NCI-H2029 (cell line): Measurements from ENCODE around the gene SOX13.
A peak's percentile ranks its signal among the peaks of the same experiment; 100 is the strongest.
"Not testable (repeated sequence)": the region's sequence is repeated elsewhere in the genome, so short reads cannot be mapped to it uniquely, and the experiment has no call there.

Source experiments
- DNase-seq: peaks from one replicate; lab custom pipeline; 2025; lab: John Stamatoyannopoulos, UW

The SOX13 gene

DNA sequence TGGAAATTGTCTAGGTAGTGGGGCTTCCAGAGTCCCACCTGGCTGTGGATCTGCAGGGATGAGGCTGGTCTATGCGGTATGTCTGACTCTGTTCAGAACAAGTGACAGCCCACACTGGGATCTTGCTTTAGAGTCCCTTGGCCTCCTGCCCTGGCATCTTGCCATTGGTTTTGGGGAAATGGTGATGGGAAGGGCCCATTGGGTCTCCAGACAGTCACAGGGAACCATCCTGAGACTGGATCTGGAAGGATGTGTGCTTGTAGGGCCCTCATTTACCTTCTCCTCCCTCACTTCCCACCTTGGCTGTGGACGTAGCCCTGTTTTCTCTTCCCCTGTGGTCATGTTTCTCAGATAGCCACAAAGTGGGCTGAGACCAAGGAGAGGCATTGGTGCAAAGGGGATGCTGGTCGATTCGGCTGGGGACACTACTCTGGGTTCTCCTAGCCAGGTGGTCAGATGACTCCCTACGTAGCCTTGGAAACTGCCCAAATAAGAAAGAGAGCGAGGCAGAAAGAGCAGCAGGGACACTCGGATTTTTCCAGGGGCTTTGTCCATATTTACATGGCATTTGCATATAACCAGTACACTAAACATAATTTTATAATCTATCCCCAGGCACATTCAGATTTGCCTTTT is 15.1 kb downstream of the SOX13 start:
- no peak for DNase-seq

DNA sequence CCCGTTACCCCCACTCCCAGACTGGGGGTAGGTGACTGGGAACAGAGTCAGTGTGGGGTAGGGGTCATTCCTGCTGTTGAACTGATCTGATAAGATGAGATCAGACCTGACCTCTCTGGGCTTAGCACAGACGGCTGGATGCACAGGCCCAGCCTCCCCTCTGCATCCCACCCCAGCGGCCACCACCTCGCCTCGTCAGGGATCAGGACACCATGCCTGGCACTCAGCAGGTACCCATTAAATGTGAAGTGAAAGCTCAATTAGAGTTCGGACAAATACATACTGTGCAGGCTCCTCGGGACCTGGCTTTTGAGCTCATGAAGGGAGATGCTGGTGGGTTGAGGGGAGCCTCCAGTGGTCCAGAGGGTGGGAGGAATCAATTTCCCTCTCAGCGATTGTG is 15.7 kb downstream of the SOX13 start:
- DNase-seq: no peak

DNA sequence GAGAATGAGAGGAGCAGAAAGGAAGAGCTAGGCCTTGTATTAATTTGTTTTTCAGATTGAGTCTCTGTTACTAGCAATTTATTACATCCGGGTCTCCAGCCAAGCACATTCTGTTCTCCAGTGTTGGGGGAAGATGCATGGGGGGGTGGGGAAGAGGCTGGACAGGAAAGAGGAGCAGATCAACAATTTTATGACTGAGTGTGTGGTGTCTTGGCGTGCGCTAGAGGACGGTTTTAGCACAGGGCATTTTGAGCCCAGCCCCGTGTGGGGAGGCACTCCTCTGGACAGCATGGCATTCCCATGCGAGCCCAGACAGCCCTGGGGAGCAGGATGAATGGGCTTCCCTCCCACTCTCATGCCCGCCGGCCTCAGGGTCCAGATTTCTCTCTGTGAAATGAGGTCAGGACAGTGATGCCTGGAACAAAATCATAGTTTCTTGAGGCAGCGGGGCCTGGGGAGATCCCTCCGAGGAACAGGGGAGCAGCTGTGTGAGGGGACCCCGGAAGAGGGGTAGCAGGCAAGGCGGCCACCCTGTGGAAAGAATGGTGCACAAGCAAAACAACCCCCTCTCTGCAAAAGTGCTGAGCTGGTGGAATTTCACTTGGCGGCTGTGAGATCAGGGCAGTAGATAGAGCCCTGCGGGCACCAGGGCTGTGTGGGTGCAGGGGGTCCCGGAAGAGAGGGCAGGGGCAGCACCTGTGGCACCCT is 16.3 kb downstream of the SOX13 start:
- no peak for DNase-seq

DNA sequence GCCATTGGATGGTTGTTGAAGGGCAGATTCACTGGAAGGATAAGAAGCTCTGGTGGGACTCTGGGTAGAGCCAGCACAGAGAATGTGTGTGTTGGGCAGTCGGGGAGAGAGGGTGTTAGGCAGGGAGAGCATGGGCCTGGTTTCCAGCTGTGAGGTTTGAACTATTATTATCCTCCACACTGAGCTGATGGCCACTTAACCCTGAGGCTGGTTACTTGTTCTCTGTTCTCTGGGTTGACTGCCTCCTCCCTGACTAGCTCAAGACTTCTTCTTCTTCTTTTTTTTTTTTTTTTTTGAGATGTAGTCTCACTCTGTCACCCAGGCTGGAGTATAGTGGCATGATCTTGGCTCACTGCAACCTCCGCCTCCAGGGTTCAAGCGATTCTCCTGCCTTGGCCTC is 17.2 kb downstream of the SOX13 start:
- not testable (repeated sequence) for DNase-seq

DNA sequence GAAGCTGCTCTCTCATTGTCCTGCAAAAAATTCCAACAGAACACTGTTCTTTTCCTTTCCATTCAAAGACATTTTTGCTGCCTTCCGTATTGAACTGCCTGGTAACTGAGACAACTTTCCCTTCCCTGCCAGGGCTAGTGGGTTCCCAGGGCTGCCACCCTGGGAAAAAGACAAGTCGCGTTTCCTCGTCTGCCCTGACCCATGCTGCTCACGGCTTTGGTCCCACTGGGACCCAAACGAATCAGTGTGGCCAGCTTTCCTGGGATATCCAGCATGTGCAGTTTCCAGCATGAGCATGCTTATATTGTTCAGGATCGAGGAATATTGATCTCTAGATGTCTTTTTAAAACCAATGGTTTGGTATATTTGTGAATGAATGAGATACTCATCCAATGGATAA is 18.2 kb downstream of the SOX13 start:
- no peak for DNase-seq

DNA sequence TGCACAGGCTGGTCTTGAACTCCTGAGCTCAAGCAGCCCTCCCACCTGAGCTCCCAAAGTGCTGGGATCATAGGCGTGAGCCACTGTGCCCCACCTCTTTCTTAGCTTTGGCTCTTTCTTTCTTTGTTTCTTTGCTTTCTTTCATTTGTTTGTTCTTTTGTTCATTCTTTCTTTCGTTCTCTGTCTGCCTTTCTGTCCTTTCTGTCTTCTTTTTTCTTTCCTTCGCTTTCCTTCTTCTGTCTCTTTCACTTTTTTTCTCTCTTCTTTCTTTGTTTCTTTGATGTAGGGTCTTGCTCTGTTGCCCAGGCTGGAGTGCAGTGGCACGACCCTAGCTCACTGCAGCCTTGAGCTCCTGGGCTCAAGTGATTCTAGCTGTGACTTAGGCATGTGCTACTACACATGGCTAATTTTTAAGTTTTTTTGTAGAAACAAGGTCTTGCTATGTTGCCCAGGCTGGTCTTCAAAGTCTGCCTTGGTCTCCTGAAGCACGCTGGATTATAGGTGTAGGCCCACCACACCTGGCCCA is 18.9 kb downstream of the SOX13 start:
- no peak for DNase-seq

DNA sequence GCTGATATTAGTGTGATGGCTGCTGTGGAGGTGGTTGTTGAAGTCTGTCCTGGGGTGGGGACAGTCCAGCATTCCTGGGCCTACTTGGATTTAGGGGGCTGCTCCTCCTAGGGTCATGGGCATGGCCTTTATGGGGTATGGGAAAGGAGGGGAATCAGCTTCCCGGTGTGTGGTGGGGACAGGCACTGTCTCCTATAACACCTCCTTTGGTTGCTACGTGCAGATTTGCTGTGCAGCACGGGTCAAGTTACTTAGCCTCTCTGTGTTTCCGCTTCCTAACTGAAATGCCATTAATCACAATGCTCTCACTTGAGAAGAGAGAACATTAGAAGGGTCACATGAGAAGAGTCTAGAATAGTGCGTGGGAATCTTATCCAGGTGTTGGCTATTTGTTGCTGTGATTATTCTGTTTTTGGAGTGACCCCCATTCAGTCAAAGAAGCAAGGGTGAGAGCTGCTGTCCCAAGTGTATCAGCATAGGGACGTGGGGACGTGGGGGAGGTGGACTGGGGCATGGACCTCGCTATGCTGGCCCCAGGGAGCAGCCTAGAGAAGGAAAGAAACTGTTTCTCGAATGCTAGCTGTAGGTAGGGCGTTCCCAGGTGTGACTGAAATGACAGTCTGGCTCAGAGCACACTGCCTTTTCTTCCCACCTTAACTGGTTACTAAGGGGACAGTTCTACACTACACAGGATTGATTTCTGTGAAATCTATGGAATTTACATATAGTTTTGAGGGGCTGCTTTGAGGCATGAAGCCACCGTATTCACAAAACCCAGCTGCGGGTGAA is 19.9 kb downstream of the SOX13 start:
- DNase-seq: no peak

DNA sequence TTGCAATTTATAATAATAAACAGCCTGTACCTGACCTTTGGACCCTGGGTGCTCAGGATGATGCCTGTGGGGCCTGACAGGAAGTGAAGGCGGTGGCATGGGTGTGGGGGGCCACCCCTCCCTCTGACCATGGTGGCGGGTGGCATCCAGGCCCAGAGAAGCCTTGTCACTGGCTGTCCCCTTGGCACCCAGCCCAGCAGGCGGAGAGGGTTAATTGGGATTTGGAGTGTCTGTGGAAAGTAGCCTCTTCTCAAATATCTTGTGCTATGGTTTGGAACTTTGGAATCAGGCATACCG is 20.5 kb downstream of the SOX13 start:
- DNase-seq: peak; percentile 19

DNA sequence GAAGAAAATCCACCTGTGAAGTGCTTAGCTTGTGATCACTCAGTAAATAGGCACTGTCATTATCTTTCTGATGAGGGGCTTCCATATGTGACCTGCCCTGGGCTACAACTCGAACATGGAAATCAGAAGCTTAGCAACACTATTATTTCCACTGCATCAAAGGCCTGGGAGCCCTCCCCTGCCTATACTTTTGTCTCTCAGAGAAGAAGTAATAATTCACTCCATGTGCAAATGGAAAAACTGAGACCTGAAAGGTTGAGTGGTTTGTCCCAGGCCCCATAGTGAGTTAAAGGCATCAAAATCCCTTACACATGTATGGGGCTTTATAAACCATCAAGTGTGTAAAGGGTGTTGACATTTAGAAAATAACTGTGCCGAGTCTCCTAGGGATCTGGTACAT is 20.9 kb downstream of the SOX13 start:
- no peak for DNase-seq

DNA sequence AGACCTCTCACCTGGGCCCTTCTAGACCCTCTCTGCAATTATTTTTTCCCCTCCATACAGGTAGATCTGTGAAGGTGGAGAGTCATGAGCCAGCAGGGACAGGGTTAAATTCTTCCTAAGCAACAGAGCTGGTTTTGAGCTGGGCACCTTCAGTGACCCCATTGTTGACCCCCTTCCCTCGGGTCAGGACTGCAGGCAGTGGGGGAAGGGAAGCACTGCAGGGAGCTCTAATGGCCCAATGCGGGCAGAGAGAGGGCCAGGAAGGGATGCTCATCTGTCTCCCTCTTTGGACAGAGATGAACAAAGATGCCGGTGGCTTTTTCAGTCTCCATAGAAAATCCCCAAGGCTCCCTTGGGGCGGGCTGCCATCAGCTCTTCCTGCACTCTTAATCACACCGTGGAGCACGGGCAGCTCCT is 21.4 kb downstream of the SOX13 start:
- DNase-seq: no peak

DNA sequence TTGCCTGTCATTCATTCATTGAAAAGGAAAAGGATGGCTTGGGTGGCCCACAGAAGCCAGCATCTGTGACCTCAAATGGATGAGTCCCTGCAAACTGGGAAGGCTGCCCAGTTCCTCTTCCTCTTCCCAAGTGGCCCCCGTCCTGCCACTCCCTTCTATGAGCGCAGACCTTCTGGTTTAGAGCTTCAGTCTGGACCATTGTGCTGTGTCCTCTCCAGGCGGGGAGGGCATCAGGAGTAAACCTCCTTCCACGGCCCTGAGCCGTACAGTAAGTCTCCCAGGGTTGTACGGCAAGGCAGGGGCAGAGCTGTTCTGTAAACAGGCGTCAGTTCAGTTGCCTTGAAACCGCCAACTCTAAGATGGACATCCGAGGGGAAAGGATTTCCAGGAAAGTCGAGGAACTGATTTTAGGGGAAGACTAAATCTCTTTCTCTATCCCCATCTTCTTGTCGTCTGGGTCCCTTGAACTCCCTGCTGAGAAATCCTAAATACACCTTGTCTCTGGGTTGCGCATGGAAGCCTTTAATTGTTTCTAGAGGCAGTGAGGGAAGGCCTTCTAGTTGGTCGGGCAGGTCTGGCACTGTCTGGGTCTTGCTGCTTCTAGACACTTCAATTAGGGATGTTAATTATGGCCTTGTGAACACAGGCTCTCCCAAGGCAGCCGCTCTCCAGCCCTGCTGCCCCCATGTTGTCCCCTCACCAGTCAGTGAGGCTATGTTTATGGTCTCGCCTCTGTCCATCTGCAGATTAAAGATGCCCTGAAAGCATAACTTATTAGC is 22.1 kb downstream of the SOX13 start:
- peak; percentile 21 for DNase-seq

DNA sequence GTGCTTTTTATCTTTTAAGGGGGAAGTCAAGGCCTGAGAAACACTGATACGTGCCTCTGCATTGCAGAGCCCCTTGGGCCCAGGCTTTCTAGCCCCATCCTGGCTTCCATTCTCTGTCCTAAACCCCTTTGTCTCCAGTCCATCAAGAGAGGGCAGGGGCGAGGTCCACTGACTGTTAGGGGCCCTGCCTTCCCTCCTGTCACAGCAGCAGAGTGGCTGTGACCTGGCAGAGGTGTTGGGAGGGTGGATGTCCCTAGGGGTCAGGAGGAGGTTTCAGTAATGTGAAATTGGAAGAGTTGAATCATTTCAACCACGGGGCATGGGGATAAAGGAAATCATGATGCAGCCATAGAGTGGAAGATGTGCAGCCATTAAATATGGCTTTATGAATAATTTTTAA is 24.0 kb downstream of the SOX13 start:
- DNase-seq: no peak

DNA sequence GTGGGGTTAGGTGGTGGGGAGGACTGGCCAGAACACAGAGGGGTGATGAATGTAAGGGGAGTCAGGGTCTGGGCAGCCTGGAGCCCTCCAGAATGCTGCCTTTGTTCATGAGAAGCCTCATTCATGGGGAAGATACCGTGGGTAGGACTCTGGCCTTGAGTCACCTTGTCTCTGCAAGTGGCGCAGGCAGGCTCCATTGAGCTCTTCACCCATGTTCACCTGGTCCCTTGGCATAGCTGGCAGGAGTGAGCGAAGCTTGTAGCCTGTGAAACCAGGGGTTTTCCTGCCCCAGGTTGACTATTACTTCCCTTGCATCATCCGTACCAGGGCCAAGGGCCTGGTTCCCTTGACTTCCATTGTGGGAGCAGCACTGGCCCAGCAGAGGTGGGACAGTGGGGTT is 25.8 kb downstream of the SOX13 start:
- DNase-seq: no peak

DNA sequence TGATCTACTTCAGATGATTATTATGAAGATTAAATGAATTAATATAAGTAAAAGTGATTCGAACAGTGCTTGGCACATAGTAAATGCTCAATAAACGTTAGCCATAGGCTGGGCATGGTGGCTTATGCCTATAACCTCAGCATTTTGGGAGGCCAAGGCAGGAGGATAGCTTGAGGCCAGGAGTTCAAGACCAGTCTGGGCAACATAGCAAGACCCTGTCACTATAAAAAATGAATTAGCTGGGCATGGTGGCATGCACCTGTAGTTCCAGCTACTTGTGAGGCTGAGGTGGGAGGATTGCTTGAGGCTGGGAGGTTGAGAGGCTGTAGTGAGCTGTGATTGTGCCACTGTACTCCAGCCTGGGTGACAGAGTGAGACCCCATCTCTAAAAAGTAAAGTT is 26.8 kb downstream of the SOX13 start:
- not testable (repeated sequence) for DNase-seq

DNA sequence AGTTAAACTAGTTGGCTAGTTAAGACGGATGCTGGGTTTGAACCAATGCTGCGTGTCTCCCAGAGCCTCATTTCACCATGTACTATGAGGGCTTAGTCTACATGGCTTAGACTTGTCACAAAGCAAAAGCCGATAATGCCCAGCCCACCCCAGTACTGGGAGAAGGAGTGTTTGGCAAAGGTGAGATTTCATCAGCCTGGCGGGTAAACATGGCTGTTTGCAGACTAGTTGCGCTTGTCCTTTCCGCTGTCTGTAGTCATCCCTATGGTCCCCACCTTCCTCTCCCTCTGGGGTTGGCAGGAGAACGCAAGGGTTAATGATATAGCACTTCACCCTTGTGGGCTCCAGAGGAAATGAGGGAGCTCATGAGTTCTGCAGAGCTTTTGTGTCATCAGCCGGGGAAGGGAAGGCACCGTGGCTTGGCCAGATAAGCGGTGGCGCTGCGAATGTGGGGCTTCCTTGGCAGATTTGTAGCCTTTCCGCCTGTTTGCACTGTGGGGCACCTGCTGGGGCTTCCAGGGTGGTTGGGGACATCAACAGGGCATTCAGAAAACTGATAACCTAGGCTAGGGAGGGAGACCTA is 29.2 kb downstream of the SOX13 start:
- peak; percentile 65 for DNase-seq

DNA sequence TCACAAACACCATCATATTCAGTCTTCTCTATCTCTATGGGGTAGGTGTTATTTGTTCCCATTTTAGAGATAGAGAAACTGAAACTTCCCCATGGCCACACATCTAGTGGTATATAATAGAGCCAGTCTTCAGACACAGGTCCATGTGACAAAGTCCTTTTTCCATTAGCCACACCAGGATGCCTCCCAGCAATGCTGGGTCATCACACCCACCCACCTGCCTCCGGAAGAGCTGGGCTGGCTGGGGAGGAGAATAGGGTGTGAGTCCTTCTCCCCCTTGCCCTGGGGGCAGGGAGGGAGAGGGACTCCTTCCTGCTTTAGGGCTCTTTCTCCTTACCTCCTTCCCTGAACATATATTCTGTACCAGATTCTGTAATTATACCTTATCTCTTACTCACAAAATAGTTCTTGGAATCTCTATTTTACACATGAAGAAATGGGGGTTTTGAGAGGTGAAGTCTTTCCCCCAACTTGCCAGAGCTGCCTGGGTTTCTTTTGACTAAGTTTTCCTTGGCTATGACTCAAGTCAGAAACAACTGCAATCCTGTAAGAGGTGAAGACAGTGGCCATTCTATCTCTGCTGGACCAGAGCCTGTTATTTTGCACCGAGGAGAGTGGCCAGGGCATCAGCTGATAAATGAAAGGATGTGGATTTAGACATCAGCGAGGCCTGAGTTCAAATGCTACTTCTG is 30.0 kb downstream of the SOX13 start:
- peak; percentile 52 for DNase-seq

DNA sequence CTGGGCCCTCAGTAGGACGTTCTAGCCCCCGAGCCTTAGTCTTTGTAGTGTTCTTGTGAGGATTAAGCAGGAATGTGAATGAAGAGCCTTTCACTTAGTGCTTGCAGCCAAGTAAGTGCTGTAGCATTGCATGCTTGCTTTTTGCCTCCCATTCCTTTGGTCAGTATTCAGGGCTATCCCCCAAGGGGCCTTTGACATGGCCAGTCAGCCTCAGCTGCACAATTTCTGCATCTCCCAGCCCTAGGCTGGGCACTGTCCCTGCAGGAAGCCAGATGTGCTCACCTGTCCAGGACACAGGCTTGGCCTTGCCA is 30.5 kb downstream of the SOX13 start:
- DNase-seq: no peak

DNA sequence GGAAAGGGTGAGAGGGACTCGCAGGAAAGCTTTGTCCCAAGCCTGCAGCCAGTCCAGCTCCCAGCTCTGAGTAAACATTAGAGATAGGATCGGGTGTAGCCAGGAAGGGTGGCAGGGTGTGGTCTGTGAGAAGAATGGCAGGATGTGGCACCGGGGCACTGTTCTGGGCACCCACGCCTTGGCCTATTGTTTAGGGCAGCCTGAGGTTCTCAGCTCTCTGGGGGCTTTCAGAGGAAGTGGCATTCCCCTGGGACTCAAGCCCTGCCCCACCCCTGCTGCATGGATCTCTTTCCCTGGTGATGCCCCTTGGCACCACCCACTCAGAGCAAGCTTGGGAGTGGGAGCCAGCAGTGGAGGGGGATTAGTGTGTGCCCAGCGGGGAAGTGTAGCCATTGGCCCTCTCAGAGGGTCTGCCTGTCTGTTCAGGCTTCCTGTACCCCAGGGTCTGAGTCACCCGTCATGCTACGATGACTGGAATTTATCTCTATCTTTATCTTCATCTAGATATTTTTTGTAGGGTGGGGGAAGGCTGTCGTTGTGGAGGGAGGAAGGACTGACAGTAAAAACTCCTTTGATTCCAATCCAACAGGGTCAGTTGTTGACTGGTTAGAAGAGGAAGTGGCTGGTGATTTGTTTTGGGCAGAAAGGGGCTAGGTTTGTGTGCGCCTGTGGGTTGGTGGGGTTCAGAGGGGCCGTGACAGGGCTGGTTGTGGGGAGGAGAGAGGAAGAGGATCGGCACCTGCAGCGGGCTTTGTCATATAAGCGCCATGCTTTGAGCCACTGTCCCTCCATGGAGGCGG is 31.6 kb downstream of the SOX13 start:
- peak; percentile 32 for DNase-seq

DNA sequence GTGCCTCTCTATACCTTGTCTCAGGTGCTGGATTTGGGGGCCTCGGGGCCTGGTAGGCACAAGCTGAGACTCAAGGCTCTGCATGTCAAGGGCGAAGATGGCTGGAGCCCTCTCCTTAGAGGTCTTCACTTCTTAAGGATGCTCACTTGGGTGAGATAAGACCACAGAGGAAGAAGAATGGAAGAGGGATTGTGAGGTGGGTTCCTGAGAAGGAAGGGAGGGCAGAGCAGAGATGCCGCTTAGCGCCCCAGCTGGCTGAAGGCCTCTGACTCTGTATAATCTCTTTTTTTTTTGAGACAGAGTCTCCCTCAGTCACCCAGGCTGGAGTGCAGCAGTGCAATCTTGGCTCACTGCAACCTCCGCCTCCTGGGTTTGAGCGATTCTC is 32.2 kb downstream of the SOX13 start:
- no peak for DNase-seq

DNA sequence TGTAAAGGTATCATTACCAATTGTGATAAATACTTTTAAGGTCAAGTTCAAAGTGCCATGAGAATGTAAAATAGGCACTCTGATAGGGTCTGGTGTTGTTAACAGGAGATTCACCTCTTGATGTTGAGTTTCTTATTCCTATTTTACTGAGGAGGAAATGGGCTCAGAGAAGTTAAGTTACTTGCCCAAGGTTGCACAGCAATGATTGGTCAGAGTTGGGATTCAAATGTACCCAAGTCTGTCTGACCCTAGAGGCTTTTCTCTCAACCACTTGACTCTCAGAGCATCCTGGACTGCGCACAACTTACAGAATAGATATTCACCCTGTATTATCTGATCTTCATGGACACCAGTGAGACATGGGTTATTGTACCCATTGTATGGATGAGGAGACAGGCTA is 33.9 kb downstream of the SOX13 start:
- no peak for DNase-seq

DNA sequence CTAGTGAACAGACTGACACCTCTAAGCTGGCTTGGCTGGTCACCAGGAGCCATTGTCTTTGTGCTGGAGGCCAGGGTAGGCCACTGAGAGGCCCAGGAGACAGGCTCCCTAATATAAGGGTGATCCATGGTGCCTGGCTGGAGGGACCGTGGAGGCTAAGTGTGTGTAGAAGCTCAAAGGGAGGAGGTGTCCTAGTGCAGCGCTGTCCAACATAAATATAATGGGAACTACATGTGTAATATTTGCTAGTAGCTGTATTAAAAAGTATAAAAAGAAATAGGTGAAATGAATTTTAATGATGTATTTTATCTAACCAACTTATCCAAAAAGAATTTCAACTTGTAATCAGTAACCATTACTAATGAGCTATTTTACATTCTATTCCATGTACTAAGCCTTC is 35.0 kb downstream of the SOX13 start:
- DNase-seq: no peak
